HEK293 (cell line): ENCODE measurements around the gene SAMD11.

ENCODE experiments used
- GFI1B ChIP-seq: fragments of 450-650 bp; formaldehyde crosslinking; IDR thresholded peaks from 2 replicates; pipeline ENCODE4 v1.5.1; 2016; ENCODE audit warnings: missing biosample characterization, missing genetic modification characterization
- KLF7 ChIP-seq: fragments of 450-650 bp; formaldehyde crosslinking; IDR thresholded peaks from 2 replicates; pipeline ENCODE4 v1.5.1; 2016; ENCODE audit warnings: missing biosample characterization, missing genetic modification characterization, borderline replicate concordance
- SETDB1 ChIP-seq: IDR thresholded peaks from one replicate; pipeline ENCODE4 v1.6.1; 2017; ENCODE audit warnings: mild to moderate bottlenecking, low read length, moderate library complexity, mixed read lengths; ENCODE audit not compliant: insufficient read length
- TRIM28 ChIP-seq: IDR thresholded peaks from 2 replicates; pipeline ENCODE4 v1.6.1; 2011; ENCODE audit warnings: low read length, control low read depth, borderline replicate concordance
- YY2 ChIP-seq: fragments of 450-650 bp; formaldehyde crosslinking; IDR thresholded peaks from 2 replicates; pipeline ENCODE4 v1.5.1; 2016; ENCODE audit warnings: missing biosample characterization, missing genetic modification characterization
- ZFP69B ChIP-seq: fragments of 450-650 bp; formaldehyde crosslinking; IDR thresholded peaks from 2 replicates; pipeline ENCODE4 v1.5.1; 2016; ENCODE audit warnings: missing biosample characterization, missing genetic modification characterization
- ZNF138 ChIP-seq: fragments of 450-650 bp; formaldehyde crosslinking; IDR thresholded peaks from 2 replicates; pipeline ENCODE4 v1.5.1; 2016; ENCODE audit warnings: missing biosample characterization, missing genetic modification characterization, borderline replicate concordance
- ZNF157 ChIP-seq: fragments of 450-650 bp; formaldehyde crosslinking; IDR thresholded peaks from 2 replicates; pipeline ENCODE4 v1.5.1; 2016; ENCODE audit warnings: missing biosample characterization, missing genetic modification characterization
- ZNF169 ChIP-seq: fragments of 450-650 bp; formaldehyde crosslinking; IDR thresholded peaks from 2 replicates; pipeline ENCODE4 v1.5.1; 2016; ENCODE audit warnings: missing biosample characterization, missing genetic modification characterization
- ZNF2 ChIP-seq: fragments of 450-650 bp; formaldehyde crosslinking; IDR thresholded peaks from 2 replicates; pipeline ENCODE4 v1.5.1; 2016; ENCODE audit warnings: missing biosample characterization, missing genetic modification characterization
- ZNF24 ChIP-seq: fragments of 450-650 bp; formaldehyde crosslinking; IDR thresholded peaks from 2 replicates; pipeline ENCODE4 v1.5.1; 2016; ENCODE audit warnings: missing biosample characterization, missing genetic modification characterization
- ZNF248 ChIP-seq: fragments of 450-650 bp; formaldehyde crosslinking; IDR thresholded peaks from 2 replicates; pipeline ENCODE4 v1.5.1; 2017; ENCODE audit warnings: missing biosample characterization, missing genetic modification characterization
- ZNF266 ChIP-seq: fragments of 450-650 bp; formaldehyde crosslinking; IDR thresholded peaks from 2 replicates; pipeline ENCODE4 v1.5.1; 2016; ENCODE audit warnings: missing biosample characterization, missing genetic modification characterization, low read depth
- ZNF292 ChIP-seq: fragments of 450-650 bp; formaldehyde crosslinking; IDR thresholded peaks from 2 replicates; pipeline ENCODE4 v1.5.1; 2016; ENCODE audit warnings: low read depth, missing biosample characterization, missing genetic modification characterization, borderline replicate concordance
- ZNF341 ChIP-seq: fragments of 450-650 bp; formaldehyde crosslinking; IDR thresholded peaks from 2 replicates; pipeline ENCODE4; 2016; ENCODE audit warnings: low read depth, missing biosample characterization, missing genetic modification characterization
- ZNF426 ChIP-seq: fragments of 450-650 bp; formaldehyde crosslinking; IDR thresholded peaks from 2 replicates; pipeline ENCODE4 v1.5.1; 2017; ENCODE audit warnings: missing biosample characterization, missing genetic modification characterization, mild to moderate bottlenecking, inconsistent platforms, moderate library complexity
- ZNF473 ChIP-seq: fragments of 450-650 bp; formaldehyde crosslinking; IDR thresholded peaks from 2 replicates; pipeline ENCODE4 v1.5.1; 2017; ENCODE audit warnings: missing biosample characterization, missing genetic modification characterization
- ZNF510 ChIP-seq: fragments of 450-650 bp; formaldehyde crosslinking; IDR thresholded peaks from 2 replicates; pipeline ENCODE4 v1.5.1; 2018; ENCODE audit warnings: mild to moderate bottlenecking, missing genetic modification characterization, missing biosample characterization; ENCODE audit not compliant: insufficient replicate concordance
- ZNF621 ChIP-seq: fragments of 450-650 bp; formaldehyde crosslinking; IDR thresholded peaks from 2 replicates; pipeline ENCODE4 v1.5.1; 2017; ENCODE audit warnings: missing biosample characterization, missing genetic modification characterization
- ZNF664 ChIP-seq: fragments of 450-650 bp; formaldehyde crosslinking; IDR thresholded peaks from 2 replicates; pipeline ENCODE4 v1.5.1; 2016; ENCODE audit warnings: missing biosample characterization, missing genetic modification characterization
- ZNF747 ChIP-seq: fragments of 450-650 bp; formaldehyde crosslinking; IDR thresholded peaks from 2 replicates; pipeline ENCODE4 v1.5.1; 2016; ENCODE audit warnings: missing biosample characterization, missing genetic modification characterization
- ZNF768 ChIP-seq: fragments of 450-650 bp; formaldehyde crosslinking; IDR thresholded peaks from 2 replicates; pipeline ENCODE4 v1.5.1; 2018; ENCODE audit warnings: missing biosample characterization, mild to moderate bottlenecking, missing genetic modification characterization
- ZNF791 ChIP-seq: fragments of 450-650 bp; formaldehyde crosslinking; IDR thresholded peaks from 2 replicates; pipeline ENCODE4 v1.5.1; 2016; ENCODE audit warnings: missing biosample characterization, missing genetic modification characterization
- TF ChIP-seq, protein P1 (sequence below): IDR thresholded peaks from 2 replicates; pipeline ENCODE4 v1.6.1; 2011; ENCODE audit warnings: mild to moderate bottlenecking, low read depth, low read length, borderline replicate concordance
- TF ChIP-seq, protein P2 (sequence below): fragments of 450-650 bp; formaldehyde crosslinking; IDR thresholded peaks from 2 replicates; pipeline ENCODE4 v1.5.1; 2016; ENCODE audit warnings: missing biosample characterization, missing genetic modification characterization
- TF ChIP-seq, protein P3 (sequence below): fragments of 450-650 bp; formaldehyde crosslinking; IDR thresholded peaks from 2 replicates; pipeline ENCODE4 v1.5.1; 2016; ENCODE audit warnings: missing biosample characterization, missing genetic modification characterization, borderline replicate concordance
- TF ChIP-seq, protein P4 (sequence below): fragments of 450-650 bp; formaldehyde crosslinking; IDR thresholded peaks from 2 replicates; pipeline ENCODE4 v1.5.1; 2017; ENCODE audit warnings: missing biosample characterization, missing genetic modification characterization
- TF ChIP-seq, protein P5 (sequence below): fragments of 450-650 bp; formaldehyde crosslinking; optimal IDR thresholded peaks from 2 replicates; pipeline ENCODE3; 2016; ENCODE audit warnings: missing biosample characterization, mild to moderate bottlenecking, missing genetic modification characterization

Gene SAMD11

DNA sequence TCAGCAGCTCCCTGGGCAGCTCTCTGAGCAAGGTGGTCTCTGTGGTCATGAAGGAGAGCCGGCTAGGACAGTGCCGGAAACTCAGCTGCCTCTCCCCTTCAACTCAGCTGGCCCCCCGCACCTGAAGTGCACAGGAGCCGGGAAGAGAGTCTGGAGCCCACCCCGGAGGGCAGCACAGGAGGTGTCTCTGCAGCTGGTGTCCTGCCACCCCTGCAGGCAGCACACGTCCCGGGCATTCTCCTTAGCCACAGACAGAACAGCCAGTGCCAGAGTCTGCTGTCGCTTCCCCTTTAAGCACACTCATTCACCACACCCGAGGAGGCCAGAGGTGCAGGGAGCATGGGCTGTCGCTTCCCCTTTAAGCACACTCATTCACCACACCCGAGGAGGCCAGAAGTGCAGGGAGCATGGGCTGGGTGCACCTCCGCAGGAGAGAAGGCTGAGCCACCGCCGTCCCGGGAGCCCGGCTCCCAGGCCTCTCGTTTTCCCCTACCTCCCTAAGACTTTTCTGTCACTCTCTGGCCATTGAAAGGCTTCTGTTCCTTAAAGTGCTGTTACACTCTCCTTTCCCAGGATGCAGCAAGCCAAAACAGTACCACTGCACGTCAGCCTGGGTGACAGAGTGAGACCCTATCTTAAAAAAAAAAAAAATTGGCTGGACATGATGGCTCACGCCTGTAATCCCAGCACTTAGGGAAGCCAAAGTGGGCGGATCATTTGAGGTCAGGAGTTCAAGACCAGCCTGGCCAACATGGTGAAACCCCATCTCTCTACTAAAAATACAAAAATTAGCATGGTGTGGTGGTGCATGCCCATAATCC lies 16.9 kb upstream of the SAMD11 start (continued):
- no peak for TF ChIP-seq KLF7 (tag by site-specific recombination)
- no peak for TF ChIP-seq ZNF621 (tag by site-specific recombination)
- TF ChIP-seq ZFP69B (tag by site-specific recombination): peak; percentile 90
- TF ChIP-seq ZNF169 (tag by site-specific recombination): no peak
- no peak for TF ChIP-seq ZNF426 (tag by site-specific recombination)
- TF ChIP-seq ZNF791 (tag by site-specific recombination): no peak
- no peak for TF ChIP-seq GFI1B (tag by site-specific recombination)
- TF ChIP-seq ZNF138 (tag by site-specific recombination): no peak
- TF ChIP-seq ZNF157 (tag by site-specific recombination): no peak
- TF ChIP-seq ZNF2 (tag by site-specific recombination): no peak
- no peak for TF ChIP-seq ZNF266
- TF ChIP-seq ZNF747 (tag by site-specific recombination): no peak
- no peak for TF ChIP-seq ZNF510 (tag by site-specific recombination)
- TF ChIP-seq, protein P1, sequence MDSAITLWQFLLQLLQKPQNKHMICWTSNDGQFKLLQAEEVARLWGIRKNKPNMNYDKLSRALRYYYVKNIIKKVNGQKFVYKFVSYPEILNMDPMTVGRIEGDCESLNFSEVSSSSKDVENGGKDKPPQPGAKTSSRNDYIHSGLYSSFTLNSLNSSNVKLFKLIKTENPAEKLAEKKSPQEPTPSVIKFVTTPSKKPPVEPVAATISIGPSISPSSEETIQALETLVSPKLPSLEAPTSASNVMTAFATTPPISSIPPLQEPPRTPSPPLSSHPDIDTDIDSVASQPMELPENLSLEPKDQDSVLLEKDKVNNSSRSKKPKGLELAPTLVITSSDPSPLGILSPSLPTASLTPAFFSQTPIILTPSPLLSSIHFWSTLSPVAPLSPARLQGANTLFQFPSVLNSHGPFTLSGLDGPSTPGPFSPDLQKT: no peak
- TF ChIP-seq TRIM28: no peak
- no peak for TF ChIP-seq ZNF768 (tag by site-specific recombination)
- TF ChIP-seq ZNF473 (tag by site-specific recombination): no peak
- TF ChIP-seq ZNF24: no peak
- TF ChIP-seq ZNF292 (tag by site-specific recombination): no peak
- TF ChIP-seq ZNF664 (tag by site-specific recombination): no peak
- TF ChIP-seq, protein P2, sequence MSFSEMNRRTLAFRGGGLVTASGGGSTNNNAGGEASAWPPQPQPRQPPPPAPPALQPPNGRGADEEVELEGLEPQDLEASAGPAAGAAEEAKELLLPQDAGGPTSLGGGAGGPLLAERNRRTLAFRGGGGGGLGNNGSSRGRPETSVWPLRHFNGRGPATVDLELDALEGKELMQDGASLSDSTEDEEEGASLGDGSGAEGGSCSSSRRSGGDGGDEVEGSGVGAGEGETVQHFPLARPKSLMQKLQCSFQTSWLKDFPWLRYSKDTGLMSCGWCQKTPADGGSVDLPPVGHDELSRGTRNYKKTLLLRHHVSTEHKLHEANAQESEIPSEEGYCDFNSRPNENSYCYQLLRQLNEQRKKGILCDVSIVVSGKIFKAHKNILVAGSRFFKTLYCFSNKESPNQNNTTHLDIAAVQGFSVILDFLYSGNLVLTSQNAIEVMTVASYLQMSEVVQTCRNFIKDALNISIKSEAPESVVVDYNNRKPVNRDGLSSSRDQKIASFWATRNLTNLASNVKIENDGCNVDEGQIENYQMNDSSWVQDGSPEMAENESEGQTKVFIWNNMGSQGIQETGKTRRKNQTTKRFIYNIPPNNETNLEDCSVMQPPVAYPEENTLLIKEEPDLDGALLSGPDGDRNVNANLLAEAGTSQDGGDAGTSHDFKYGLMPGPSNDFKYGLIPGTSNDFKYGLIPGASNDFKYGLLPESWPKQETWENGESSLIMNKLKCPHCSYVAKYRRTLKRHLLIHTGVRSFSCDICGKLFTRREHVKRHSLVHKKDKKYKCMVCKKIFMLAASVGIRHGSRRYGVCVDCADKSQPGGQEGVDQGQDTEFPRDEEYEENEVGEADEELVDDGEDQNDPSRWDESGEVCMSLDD (tag by site-specific recombination): no peak
- no peak for TF ChIP-seq SETDB1
- TF ChIP-seq, protein P3, sequence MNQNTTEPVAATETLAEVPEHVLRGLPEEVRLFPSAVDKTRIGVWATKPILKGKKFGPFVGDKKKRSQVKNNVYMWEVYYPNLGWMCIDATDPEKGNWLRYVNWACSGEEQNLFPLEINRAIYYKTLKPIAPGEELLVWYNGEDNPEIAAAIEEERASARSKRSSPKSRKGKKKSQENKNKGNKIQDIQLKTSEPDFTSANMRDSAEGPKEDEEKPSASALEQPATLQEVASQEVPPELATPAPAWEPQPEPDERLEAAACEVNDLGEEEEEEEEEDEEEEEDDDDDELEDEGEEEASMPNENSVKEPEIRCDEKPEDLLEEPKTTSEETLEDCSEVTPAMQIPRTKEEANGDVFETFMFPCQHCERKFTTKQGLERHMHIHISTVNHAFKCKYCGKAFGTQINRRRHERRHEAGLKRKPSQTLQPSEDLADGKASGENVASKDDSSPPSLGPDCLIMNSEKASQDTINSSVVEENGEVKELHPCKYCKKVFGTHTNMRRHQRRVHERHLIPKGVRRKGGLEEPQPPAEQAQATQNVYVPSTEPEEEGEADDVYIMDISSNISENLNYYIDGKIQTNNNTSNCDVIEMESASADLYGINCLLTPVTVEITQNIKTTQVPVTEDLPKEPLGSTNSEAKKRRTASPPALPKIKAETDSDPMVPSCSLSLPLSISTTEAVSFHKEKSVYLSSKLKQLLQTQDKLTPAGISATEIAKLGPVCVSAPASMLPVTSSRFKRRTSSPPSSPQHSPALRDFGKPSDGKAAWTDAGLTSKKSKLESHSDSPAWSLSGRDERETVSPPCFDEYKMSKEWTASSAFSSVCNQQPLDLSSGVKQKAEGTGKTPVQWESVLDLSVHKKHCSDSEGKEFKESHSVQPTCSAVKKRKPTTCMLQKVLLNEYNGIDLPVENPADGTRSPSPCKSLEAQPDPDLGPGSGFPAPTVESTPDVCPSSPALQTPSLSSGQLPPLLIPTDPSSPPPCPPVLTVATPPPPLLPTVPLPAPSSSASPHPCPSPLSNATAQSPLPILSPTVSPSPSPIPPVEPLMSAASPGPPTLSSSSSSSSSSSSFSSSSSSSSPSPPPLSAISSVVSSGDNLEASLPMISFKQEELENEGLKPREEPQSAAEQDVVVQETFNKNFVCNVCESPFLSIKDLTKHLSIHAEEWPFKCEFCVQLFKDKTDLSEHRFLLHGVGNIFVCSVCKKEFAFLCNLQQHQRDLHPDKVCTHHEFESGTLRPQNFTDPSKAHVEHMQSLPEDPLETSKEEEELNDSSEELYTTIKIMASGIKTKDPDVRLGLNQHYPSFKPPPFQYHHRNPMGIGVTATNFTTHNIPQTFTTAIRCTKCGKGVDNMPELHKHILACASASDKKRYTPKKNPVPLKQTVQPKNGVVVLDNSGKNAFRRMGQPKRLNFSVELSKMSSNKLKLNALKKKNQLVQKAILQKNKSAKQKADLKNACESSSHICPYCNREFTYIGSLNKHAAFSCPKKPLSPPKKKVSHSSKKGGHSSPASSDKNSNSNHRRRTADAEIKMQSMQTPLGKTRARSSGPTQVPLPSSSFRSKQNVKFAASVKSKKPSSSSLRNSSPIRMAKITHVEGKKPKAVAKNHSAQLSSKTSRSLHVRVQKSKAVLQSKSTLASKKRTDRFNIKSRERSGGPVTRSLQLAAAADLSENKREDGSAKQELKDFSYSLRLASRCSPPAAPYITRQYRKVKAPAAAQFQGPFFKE (tag by site-specific recombination): no peak
- TF ChIP-seq ZNF248 (tag by site-specific recombination): no peak
- peak; percentile 63 for TF ChIP-seq ZNF341
- no peak for TF ChIP-seq YY2
- TF ChIP-seq, protein P4, sequence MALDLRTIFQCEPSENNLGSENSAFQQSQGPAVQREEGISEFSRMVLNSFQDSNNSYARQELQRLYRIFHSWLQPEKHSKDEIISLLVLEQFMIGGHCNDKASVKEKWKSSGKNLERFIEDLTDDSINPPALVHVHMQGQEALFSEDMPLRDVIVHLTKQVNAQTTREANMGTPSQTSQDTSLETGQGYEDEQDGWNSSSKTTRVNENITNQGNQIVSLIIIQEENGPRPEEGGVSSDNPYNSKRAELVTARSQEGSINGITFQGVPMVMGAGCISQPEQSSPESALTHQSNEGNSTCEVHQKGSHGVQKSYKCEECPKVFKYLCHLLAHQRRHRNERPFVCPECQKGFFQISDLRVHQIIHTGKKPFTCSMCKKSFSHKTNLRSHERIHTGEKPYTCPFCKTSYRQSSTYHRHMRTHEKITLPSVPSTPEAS (tag by site-specific recombination): 0 out of 2 replicates have a peak, but pooled peaks have one; percentile 29
- TF ChIP-seq, protein P5, sequence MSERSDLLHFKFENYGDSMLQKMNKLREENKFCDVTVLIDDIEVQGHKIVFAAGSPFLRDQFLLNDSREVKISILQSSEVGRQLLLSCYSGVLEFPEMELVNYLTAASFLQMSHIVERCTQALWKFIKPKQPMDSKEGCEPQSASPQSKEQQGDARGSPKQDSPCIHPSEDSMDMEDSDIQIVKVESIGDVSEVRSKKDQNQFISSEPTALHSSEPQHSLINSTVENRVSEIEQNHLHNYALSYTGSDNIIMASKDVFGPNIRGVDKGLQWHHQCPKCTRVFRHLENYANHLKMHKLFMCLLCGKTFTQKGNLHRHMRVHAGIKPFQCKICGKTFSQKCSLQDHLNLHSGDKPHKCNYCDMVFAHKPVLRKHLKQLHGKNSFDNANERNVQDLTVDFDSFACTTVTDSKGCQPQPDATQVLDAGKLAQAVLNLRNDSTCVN (tag by site-specific recombination): peak; percentile 12
